EH (cell line): ENCODE measurements around the gene FGF14.
A peak's percentile ranks its signal among the peaks of the same experiment; 100 is the strongest.
"Not testable (repeated sequence)": the region's sequence is repeated elsewhere in the genome, so short reads cannot be mapped to it uniquely, and the experiment has no call there.

ENCODE experiments used
- DNase-seq: peaks from one replicate; pipeline ENCODE4 v3.0.0-alpha.2; 2015; ENCODE audit warnings: low read depth

FGF14 gene

DNA sequence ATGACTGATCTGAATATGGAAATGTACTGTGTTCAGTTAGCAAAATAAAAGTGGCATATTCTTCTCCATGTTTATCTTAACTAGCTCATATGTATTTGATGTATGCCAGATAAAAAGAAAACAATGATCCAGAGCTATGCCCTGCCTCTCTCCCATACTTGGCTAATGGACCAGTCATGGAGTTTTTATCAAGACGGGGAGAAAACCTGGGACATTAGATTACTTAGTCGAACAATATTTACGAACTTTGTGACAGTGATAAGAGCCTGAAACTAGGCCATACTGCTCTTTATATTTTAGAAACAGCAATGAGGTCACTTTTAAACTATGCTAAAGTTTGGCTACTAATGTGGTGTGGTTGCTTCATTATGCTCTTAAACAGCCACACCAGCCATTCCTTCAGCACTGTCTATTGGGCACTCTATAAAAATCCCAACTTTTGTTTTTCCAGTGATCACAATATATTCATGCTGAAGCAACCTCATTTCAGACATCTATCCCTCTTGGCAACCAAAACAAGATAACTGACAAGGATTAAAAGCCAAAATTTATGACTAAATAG is 265.0 kb downstream of the FGF14 start:
- no peak for DNase-seq

DNA sequence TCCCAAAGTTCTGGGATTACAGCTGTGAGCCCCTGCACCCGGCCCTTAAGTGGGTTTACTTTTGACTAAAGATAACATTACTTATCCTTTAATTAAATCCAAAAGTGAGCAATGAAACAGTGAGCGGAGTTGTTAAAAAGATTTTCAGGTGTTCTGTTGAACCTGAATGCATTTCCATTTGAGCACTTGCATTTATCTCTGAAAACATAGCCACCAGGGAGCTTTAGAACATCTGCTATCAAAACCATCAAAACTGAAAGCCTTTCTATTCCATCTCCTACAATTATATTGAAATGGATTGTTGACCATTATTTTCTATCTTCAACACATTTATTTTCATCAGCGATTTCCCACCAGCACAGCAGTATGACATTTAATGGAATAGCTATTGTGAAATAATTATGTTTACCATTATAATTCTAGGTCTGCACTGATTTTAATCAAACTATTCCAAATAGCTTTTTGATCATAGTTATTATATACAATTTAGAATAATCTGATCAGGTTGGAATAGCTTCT is 269.0 kb downstream of the FGF14 start:
- DNase-seq: no peak

DNA sequence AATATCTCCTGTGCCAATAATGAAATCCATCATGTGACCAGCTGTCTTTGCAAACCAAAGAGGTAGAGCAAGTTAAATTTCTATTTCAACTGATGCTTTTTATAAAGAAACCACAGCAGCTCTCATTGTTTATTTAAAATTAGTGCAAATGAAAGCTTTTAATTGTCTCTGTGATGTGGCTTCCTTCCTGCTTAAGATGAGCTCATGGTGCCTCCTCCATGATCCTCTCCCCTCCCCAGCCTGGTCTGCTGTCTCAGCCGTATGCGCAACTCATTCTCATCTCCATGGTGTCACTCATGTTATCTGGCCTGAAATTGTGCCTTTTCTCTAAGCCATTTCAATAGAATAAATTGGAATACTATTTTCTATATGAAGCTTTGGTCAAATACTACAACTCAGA is 270.6 kb downstream of the FGF14 start:
- DNase-seq: no peak

DNA sequence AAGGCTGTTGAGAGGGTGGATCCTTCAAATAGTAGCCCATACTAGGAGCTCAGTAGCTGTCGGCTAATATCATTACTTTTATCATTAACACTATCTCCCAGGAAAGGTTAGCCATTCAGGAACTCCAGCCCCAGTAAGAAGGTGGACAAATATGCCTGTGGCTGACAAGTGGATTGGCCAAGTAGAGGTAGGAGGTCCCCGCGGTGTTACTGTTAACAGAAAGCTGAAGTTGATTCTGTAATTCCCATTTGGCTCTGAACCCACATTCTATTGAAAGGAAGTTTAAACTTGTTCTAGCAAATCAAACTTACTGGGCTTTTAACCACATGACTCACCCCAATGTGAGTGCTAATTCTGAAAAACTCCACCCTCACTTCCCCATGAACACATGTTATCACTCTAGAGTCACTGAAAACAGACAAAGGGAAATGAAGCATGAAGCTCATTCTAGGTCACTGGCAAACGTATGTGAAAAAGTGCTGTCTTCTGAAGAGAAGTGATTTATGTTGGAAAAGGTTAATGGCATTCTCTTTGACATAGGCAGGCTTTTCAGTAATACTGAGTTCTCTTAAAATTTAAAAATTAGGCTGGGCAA is 273.5 kb downstream of the FGF14 start:
- peak; percentile 2 for DNase-seq

DNA sequence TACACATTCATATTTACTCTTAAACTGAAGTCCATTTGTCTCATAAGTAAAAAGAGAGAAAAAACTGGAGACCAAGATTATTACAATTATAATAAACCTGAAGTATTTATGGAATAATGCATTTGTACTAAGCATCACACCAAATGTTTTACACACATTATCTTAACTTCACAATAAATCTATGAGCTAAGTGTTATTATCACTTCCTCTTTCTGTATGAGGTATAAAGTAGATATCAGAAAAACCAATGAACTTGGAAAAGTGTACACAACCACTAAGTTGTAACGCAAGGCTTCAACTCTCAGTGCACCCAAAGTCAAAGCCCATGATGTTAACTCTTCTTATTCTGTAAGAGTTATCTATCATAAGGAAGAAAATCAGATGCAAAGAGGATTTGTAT is 274.7 kb downstream of the FGF14 start:
- DNase-seq: no peak

DNA sequence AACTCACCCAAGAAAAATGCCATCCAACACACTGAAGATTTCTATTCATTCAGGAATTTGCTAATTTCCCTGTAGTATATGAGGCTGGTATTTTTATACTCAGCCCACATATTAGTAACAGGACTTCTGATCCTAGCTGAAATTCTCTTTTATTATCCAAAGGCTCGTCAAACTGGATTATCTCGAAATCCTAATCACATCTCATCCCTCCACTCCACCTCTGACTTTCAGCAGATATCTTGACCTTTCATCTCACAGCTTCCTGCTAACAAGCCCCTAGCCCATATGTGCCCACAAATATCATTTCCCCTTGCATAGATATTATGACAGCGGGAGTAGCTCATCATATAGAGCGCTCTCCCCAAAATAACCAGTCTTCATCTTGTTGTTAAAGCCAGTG is 279.7 kb downstream of the FGF14 start:
- DNase-seq: no peak

DNA sequence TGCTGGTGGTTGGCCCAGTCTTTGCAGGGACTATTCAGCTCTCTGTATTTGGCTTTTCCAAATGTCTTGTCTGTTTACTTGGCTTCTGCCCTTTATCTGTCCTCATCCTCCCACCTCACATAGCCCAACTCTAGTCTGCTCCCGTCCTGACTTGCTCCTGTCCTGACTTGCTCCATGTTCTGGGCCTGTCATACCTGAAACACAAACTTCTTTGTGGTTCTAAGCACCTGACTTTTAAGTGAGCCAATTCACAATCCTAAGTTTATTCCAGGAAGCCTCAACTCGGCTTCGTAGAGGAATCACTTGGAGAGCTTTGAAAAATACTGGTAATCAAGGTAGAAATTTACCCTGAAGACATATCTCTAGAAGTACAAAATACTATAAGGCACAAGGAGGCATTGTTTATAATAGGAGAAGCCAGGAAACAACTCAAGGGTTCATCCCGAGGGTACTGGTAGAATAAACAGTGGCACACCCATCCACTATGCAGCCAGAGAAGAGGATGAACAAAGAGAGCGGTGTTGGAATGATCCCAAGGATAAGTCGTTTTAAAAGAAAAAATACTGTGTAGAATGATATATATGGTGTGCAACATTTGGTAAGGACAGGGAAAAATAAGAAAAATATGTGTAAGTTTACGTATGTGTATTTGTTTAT is 284.5 kb downstream of the FGF14 start:
- DNase-seq: no peak

DNA sequence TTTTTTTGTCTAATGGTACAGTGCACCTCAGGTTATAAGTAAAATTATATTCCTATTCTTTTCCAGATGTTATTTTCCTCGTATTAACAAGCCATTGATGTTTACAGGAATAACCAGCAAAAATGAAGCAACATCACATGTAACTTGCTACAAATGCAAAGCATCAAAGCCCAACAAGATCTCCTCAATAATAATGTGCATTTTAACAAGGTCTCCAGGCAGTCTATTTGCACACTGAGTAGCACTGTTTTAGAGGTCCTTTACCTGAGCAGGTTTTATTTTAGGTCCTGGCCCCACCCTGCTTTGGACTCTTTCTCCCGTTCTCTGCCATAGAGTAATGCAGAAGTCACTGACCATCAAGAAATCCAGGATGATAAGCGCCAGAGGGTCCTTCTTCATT is 298.4 kb downstream of the FGF14 start:
- no peak for DNase-seq

DNA sequence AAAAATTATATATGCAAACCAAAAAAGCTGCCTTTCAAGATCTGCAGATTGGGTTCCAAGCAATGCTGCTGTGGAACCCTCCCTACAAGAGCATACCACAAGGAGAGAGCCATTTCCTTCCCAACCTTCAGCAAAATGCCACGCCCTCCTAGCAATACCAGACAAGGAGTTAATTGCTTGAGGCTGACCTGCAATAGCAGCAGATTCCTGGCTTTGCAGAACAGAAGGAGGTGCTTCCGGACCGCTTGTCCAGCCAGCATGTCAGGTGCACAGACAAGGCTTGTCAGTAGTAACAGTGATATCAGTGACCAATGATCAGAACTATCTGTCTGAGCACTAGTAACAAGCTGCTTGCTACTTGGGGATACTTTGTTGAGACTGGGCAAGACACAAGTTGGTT is 301.6 kb downstream of the FGF14 start:
- DNase-seq: no peak

DNA sequence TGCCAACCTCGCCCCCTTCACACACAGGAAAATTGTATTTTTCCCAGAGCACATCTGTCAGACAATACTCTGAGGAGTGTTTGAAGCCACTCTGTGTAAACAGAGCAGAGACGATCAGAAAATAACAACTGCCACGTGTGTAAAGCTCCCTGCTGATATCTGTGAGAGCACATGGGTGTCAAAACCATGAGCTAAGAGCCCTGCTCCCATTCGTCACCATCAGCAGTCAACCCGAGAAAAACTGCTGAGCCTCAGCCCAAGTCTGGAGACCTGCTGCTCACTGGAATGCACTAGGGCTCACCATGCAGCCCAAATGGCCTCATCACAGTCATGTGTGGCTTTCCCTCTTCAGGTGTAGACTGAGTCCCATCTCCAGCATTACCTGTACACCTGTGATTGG is 304.1 kb downstream of the FGF14 start:
- no peak for DNase-seq

DNA sequence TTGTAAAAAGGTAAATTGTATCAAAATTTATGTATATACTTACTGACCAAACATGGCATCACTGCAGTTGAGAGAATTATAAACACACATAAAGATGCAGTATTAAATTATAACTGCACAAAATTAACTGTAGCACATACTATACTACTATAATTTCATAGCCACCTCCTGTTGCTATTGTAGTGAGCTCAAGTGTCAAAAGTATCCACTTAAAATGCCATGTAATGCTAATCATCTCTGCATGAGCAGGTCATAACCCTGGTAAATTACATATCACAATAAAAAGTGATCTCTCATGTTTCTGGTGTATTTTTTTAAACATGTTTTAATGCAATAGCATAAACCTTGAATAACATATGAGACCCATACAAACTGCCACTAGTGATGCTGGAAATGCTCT is 308.6 kb downstream of the FGF14 start:
- DNase-seq: not testable (repeated sequence)

DNA sequence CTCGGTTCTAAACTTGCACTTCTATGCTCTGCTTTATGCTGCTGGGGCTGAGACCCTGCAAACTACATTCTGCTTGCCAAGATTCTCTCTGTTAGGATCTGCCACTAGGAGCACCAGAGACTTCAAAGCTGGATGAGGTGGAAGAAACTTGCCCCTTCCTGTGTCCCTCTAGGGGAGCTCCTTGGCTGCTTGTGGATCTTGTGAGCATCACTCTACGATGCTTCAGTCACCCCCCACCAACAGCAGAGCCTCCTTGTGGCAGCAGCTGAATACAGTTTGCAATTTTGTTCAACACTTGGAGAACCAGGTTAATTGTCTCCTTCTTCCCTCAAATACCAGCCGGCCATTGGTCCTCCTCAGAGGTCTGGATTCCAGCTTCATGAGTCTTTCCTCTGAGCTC is 310.6 kb downstream of the FGF14 start:
- DNase-seq: peak; percentile 0

DNA sequence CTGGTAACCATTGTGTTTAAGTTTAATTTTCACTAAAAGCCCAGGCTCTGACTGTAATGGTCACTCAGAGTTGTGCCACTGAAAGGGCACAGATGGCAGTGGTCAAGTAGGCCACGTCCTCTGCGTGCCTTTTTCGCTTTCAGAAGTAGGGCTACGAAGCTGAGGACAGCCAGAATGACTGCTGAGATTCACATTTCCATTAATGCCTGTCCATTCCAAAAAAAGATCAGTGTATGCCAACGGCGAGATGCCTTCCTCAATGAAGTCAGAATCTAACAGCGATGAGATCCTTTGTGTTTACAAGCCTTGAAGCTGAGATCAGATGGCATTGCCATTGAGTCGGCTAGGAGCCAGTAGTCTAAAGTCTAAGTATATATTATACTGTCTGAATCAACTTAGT is 311.3 kb downstream of the FGF14 start:
- no peak for DNase-seq

DNA sequence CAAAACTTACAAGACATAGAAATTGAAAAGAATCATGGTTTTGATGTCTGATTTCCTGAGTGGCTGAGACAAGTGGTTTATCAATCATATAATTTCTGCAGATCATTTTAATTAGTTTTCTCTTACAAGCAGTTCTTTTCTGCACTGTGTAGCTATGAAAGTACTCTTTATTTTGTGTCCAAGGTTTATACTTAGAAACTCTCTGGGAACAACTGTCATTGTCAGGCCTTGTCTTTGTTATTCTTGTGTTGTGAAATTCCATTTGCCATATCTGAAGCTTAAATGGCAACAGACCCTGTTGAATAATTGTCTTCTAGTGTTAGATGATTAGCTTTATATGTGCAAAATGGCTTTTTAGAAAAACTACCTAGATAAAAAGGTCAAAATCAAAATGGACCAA is 312.1 kb downstream of the FGF14 start:
- DNase-seq: no peak

DNA sequence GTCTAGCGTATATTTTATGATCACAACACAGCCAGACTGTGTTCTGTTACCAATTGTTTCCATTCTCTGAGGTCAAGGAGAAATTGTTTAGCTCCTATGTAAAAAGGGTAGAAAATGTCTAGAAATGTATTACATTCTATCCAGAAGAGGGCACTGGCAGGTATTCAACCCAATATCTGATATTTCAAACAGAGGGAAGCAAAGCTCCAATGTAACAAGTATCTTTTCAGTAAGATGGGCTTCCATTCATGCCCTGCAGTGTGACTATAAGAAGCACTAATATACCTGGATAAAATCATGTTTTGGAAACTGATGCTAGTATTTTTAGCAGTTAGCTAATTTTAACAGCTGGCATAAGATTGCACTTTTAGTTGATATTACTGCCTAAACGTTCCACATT is 312.7 kb downstream of the FGF14 start:
- DNase-seq: no peak

DNA sequence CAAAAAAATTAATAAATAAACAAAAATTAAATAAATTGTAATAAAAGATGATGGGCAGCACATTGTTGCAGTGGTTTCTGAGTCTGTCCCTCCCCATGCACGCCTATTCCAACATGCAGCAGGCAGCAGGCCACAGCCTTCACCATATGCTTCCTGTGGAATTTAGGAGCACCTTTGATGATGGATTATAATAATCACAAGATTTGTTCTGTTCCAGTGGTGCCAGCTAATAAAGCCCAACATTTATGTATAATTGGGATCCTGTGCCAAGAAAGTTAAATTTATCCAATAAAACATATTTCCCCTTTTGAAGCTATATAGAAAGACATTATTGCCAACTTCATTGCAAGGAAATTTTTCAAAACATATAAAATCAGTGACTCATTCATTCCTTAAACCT is 328.6 kb downstream of the FGF14 start:
- no peak for DNase-seq

DNA sequence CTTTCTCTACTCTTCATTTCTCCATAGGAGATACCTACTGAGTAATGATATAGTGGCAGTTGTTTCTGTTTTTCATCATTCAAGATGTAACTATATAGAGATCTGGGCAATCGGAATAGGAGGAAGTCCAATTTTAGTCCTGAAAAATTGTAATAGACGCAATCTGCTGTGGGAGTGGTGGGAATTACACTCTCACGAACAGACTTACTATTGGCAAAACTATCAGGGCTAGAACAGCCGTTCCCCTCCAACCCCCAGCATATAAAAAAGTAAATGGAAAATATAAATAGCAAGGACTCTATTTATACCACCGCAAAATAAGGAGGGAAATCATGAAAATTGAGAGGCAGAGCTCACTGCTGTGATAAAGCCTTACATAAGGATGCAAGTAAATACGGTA is 330.1 kb downstream of the FGF14 start:
- DNase-seq: no peak

DNA sequence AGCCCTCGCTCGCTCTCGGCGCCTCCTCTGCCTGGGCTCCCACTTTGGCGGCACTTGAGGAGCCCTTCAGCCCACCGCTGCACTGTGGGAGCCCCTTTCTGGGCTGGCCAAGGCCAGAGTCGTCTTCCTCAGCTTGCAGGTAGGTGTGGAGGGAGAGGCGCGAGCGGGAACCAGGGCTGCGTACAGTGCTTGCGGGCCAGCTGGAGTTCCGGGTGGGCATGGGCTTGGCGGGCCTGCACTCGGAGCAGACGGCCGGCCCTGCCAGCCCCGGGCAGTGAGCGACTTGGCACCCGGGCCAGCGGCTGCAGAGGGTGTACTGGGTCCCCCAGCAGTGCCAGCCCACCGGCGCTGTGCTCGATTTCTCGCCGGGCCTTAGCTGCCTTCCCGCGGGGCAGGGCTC is 333.5 kb downstream of the FGF14 start:
- DNase-seq: not testable (repeated sequence)

DNA sequence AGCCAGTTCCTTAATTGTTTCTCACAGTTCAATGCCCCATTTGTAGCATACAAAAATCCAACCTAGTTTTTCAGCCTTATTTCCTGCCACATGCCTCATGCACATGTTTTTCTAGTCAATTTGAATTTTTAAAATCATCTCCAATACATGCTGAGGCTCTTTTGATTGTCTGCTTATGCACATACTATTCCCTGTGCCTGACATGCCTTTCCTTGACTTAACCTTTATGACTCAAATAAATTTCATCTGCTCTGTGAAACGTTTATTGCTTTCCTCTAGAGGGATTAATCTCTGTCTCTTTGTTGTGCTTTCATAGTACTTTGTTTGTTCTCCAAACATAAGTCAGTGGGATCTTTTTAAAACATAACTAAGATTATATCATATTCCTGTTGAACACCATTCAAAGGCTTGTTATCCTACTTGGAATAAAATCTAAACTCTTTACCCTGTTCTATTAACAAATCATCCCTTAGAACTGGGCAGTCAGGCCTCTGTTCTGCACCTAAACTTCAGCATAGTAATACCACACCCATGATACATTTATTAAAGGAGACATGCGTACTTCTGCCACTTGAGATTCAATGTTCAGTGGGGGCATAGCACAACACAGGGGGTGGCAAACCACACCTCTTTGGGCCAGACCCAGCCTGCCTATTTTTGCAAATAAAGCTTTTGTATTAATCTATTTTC is 346.6 kb downstream of the FGF14 start:
- no peak for DNase-seq

DNA sequence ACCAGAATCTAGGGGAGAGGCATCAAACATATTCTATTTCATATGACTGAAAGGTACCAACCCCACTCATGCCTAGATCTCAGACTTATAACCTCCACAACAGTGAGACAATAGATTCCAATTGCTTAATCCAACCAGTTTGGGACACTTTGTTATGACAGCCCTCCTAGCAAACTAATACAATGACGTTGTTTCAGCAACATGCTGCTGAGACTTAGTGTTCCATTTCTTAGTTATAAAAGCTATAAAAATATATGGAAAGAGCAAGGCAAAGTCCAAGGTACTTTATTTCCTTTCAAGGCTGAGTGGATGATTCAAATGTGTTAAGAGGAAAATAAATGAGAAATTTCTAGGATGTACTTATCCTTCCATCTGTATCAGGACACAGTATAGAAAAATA is 352.0 kb downstream of the FGF14 start:
- no peak for DNase-seq

DNA sequence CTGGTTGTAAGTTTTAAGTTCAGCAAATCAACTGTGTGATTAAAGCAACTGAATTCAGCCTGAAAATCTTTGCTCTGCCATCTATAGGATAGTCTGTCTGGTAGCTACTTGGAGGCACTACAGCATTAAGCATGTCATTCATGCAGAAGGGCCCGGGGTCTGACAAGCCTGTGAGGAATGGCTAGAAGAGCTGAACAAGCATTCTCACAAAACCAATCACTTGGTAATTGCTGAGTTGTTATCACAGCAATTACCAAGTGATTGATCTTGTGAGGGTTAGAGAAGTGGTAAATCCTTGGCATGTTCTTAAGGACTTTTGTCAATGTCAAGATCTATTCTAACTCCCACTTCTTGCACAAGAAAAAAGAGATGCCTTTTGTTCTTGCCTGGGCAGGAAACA is 356.1 kb downstream of the FGF14 start:
- no peak for DNase-seq

DNA sequence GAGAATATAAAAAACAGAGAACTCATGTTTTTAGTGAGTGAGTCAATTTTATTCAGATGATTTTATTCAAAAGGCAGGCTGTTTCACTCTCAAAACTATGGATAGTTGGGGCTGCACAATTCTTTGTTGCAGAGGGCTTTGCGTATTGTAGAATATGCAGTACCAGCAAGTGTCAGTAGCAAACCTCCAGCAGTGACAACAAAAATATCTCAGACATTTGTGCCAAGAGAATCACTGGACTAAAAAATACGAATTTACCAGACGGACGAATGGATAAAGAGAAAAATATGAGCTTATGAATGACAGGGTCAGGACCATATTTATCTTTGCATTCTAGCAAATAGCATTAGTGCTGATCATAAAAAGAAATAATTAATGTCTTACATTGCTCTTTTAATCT is 359.1 kb downstream of the FGF14 start:
- DNase-seq: no peak

DNA sequence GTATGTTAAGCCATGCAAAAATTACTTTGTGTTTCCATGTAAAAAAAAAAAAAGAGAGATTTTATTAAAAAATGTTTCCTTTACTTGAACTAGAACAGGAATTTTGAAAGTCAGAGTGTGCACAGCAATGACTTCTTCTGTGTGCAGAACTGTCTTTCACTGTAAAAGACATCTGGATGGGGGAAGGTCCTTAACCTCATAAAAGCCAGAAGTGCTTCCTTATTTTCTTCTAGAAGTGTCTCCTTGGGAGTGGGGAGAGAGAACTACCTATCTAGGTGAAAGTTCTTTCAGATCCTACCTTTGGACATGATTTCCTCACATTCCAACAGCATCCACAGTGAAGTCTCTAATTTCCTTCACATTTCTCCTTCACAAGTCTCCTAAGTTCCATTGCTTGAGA is 360.3 kb downstream of the FGF14 start:
- DNase-seq: no peak
